ENCODE measurements around the gene NCAM1. TPM values are rescaled to one million over a fixed set of nuclear protein-coding genes. Genes with fewer than 3 reads are reported as not detected.

Gene NCAM1
- total RNA-seq, 1 donor from 2014 or later, result 0.60 TPM

DNA sequence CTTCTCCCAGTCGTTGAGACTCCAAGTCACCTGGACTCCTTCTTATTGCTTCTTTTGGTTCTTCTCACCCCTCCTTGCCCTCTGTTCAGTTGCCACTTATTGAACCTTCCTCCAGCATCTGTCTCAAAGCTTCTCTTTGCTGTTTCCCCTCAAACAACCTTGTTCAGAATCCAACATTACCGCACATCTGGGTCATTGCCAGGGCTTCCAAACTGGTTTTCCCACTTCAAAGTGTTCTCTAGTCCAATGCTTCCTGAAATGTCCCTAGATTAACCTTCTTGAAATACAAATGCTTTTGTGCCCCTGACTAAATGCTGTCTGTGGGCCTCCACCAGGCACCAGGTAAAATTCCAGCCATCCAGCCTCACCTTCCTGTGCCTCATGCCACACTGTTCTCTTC lies 252.3 kb downstream of the NCAM1 start:
- no peak for ATAC-seq

- ATAC-seq, result no peak
Observed at GRCh38 chr11:113222241-113222640, 261.0 kb downstream of the NCAM1 start.

DNA sequence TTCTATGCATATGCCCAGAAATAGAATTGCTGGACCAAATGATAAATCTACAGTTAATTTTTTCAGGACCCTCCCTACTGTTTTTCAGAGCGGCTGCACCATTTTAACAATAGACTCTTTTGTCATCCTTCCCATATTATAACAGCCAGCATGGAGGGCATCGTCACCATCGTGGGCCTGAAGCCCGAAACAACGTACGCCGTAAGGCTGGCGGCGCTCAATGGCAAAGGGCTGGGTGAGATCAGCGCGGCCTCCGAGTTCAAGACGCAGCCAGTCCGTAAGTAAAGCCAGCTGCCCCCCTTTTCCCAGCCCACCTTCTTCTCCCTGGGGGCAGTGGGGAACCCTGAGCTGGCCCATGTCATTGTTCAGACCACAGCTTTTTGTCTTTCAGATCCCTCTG lies 273.7 kb downstream of the NCAM1 start:
- ATAC-seq, result no peak

- ATAC-seq, result no peak
Observed at GRCh38 chr11:113237261-113237660, 276.0 kb downstream of the NCAM1 start.

GRCh38 chr11:113238721-113239120 lies 277.5 kb downstream of the NCAM1 start:
- ATAC-seq, result no peak

GRCh38 chr11:113240389-113240788 lies 279.2 kb downstream of the NCAM1 start:
- no peak for ATAC-seq

DNA sequence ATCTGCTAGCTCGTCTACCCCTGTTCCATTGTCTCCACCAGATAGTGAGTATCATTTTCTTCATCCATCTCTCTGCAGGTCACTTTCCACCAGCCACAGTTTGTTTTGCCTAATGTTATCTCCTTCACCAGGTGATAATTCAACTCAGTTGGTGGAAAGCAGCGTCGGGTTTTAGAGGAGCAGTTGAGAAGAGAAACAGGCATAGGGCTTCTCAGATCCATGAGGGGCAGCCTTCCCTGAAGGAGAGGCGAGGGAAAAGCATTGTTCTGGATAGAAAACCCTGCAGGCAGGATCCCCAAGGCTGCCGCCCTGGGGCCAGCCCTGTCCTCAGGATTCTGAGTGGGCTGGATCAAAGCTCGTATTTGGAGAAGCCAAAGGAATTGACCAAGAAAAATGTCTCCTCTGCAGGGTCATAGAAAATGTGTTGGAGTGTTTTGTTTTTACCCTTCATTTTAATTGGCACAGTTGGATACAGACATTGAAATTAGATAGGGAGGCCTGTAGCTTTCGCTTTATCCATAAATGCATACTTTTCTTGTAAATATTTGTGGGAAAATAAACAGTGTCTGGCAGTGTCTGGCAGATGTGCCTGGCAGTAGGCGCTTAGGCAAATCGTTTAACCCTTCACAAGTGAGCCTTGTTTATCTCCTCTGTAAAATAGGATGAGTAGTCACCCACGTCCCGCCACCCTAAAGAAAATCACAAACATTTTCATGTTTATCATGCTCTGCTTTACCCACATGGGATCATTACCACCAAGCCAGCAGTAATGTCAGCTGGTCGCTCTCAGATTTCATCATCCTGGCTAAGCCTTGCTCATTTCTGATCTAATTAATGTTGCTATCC lies 279.8 kb downstream of the NCAM1 start:
- ATAC-seq, result no peak

- no peak for ATAC-seq
Observed at GRCh38 chr11:113241636-113242054, 280.4 kb downstream of the NCAM1 start.

GRCh38 chr11:113242060-113242459 lies 280.8 kb downstream of the NCAM1 start:
- no peak for ATAC-seq

GRCh38 chr11:113242767-113243397 lies 281.7 kb downstream of the NCAM1 start:
- ATAC-seq, result no peak

GRCh38 chr11:113243696-113244095 lies 282.5 kb downstream of the NCAM1 start:
- ATAC-seq, result no peak

DNA sequence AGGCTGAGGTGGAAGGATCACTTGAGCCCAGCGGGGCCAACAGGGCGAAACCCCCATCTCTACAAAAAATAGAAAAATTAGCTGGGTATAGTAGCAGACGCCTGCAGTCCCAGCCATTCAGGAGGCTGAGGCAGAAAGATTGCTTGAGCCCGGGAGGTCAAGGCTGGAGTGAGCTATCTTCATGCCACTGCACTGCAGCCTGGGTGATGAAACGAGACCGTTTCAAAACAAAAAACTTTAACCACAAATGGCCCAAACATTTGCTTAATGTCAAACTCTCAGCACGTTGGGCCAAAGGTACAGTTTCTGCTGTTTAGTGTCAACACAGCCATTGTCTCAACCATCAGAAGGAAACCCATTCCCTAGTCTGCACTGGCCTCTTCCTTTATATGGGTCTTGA lies 284.0 kb downstream of the NCAM1 start:
- ATAC-seq, result no peak

GRCh38 chr11:113247221-113247620 lies 286.0 kb downstream of the NCAM1 start:
- ATAC-seq, result no peak

- ATAC-seq, result no peak
Observed at GRCh38 chr11:113247966-113248365, 286.7 kb downstream of the NCAM1 start.

GRCh38 chr11:113248702-113249490 lies 287.7 kb downstream of the NCAM1 start:
- no peak for ATAC-seq

DNA sequence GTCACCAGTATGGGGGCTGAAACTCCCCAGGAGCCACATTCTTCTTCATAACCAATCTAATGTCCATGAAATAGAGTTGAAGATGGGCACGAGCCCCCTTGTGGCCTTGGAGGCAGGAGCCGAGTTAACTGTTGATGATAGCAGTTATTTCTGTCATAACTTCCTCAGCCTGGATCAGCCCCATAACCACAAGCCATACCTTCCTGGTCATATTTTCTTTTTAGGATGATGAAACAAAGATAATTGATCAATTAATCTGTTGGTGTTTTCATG lies 288.2 kb downstream of the NCAM1 start:
- no peak for ATAC-seq

DNA sequence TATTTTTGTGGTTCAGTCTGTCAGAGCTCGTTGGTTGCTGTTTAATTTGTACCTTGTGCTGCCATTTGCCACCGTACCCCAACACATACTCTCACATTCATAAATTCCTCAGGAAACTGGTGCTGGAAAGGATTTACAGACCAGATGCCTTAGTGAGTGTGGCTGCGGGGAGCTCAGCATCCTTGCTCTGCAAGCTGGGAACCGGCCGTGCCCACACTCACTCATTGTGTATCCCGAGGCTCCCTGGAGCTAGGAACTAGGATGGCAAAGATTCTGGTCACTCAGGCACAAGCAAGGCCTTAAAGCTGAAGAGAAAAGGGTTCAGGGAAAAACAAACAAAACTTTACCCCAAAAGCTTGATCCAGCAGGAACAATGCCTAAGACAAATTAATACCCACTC lies 288.6 kb downstream of the NCAM1 start:
- ATAC-seq, result no peak

- ATAC-seq, result no peak
Observed at GRCh38 chr11:113251281-113251680, 290.1 kb downstream of the NCAM1 start.

GRCh38 chr11:113253406-113253805 lies 292.2 kb downstream of the NCAM1 start:
- ATAC-seq, result no peak

GRCh38 chr11:113255096-113255495 lies 293.9 kb downstream of the NCAM1 start:
- no peak for ATAC-seq

GRCh38 chr11:113255741-113256140 lies 294.5 kb downstream of the NCAM1 start:
- ATAC-seq, result no peak

DNA sequence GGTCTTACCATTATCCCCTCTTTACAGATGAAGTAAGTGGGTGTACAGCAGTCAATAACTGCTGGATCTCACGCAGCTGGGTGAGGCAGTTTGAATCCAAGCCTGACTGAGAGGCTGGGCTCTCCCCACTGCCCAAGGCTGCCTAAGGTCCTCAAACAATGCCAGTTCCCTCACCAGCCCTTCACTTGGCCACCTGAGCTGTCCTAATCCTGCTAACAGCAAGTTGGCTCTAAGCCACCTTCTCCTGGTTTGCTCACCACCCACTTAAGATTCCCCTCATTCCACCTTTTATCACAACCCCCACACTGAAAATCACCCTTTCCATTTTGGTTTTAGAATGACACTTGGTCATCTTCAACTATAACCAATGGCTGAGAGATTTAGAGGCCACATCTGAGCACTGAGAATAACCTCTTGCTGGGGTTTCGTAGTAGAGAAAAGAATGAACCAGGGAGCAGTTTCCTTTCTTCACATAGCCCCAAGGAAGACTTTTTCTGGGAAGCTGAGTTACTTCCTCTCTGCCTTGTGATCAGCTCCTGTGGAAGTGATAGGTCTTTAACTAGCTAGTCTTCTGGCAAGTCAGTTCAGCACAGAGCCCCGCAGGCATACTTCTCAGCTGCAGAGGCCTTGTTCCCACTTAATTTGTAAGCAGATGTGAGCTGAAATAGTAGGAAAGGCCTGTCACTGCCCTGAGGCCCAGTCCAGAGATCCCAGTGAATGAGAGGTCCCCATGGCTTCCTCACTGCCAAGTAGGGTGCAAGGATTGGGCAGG lies 295.4 kb downstream of the NCAM1 start:
- no peak for ATAC-seq

GRCh38 chr11:113260096-113260425 lies 298.8 kb downstream of the NCAM1 start:
- no peak for ATAC-seq
